Effector memory CD8-positive, alpha-beta T cell (primary cell): ENCODE data around the gene SUSD5.
"Not testable (repeated sequence)": the region's sequence is repeated elsewhere in the genome, so short reads cannot be mapped to it uniquely, and the experiment has no call there.

Experiments used
- ATAC-seq: fragments of 150-1000 bp; cut with Tn5 transposase; replicated peaks from 2 replicates; pipeline ENCODE4 v1.10.0; 2021; ENCODE audit warnings: mild to moderate bottlenecking, moderate library complexity
- DNase-seq, 3 experiments: peaks; one replicate each; pipeline ENCODE4 v3.0.0; 2021
- H3K27ac Mint-ChIP-seq, 2 donors: one replicate each; pipeline ENCODE4 v1.8.0; 2022; ENCODE audit warnings: mild to moderate bottlenecking in 2 of 2, mixed read lengths in 2 of 2, moderate library complexity in 2 of 2
- H3K27me3 Mint-ChIP-seq, 2 donors: one replicate each; pipeline ENCODE4 v1.8.0; 2022; ENCODE audit warnings: mixed read lengths in 2 of 2
- H3K36me3 Mint-ChIP-seq: one replicate; pipeline ENCODE4 v1.8.0; 2022; ENCODE audit warnings: mild to moderate bottlenecking, moderate library complexity, mixed read lengths; ENCODE audit not compliant: insufficient read depth
- H3K4me1 Mint-ChIP-seq, 2 donors: one replicate each; pipeline ENCODE4 v1.8.0; 2022; ENCODE audit warnings: low read depth in 2 of 2, mixed read lengths in 2 of 2
- H3K4me3 Mint-ChIP-seq, 2 donors: one replicate each; pipeline ENCODE4 v1.8.0; 2022; ENCODE audit warnings: mild to moderate bottlenecking in 2 of 2, mixed read lengths in 2 of 2, moderate library complexity in 2 of 2
- H3K9me3 Mint-ChIP-seq, 2 donors: one replicate each; pipeline ENCODE4 v1.8.0; 2022; ENCODE audit warnings: mixed read lengths in 2 of 2

Gene SUSD5

GRCh38 chr3:33219175-33219487 lies 521 bp upstream of the SUSD5 start:
- Mint-ChIP-seq H3K27ac (no peak overlapping the region), H3K36me3 (no peaks in the 10 kb centered on the region), H3K4me3 (no peak overlapping the region), H3K27me3 (peaks cover 34 to 62% of the 10 kb centered on the region in 2 donors), H3K9me3 (no peaks in the 10 kb centered on the region), H3K4me1 (no peaks in the 10 kb centered on the region)
- ATAC-seq (no peak), DNase-seq (no peak)

- H3K4me3 Mint-ChIP-seq = no peak overlapping the region
- no peaks in the 10 kb centered on the region for H3K36me3 Mint-ChIP-seq
- H3K27ac Mint-ChIP-seq = no peak overlapping the region
These were observed 654 bp downstream of the SUSD5 start for GRCh38 chr3:33217866-33218445.

GRCh38 chr3:33215739-33216138 lies 2.9 kb downstream of the SUSD5 start:
- ATAC-seq (no peak), DNase-seq (no peak)
- H3K27ac Mint-ChIP-seq = no peak overlapping the region
- H3K4me3 Mint-ChIP-seq = no peak overlapping the region
- H3K4me1 Mint-ChIP-seq = no peaks in the 10 kb centered on the region
- H3K9me3 Mint-ChIP-seq = no peaks in the 10 kb centered on the region
- peaks cover 33 to 73% of the 10 kb centered on the region in 2 donors for H3K27me3 Mint-ChIP-seq
- no peaks in the 10 kb centered on the region for H3K36me3 Mint-ChIP-seq

More at GRCh38 chr3:33217866-33218445, 654 bp downstream of the SUSD5 start:
- H3K4me1 Mint-ChIP-seq = no peaks in the 10 kb centered on the region
- no peaks in the 10 kb centered on the region for H3K9me3 Mint-ChIP-seq
- DNase-seq (no peak), ATAC-seq (no peak)
- H3K27me3 Mint-ChIP-seq = peaks cover 33 to 73% of the 10 kb centered on the region in 2 donors

GRCh38 chr3:33212406-33212805 lies 6.2 kb downstream of the SUSD5 start:
- H3K36me3 Mint-ChIP-seq = no peaks in the 10 kb centered on the region
- no peak overlapping the region for H3K27ac Mint-ChIP-seq
- no peaks in the 10 kb centered on the region for H3K4me1 Mint-ChIP-seq
- peaks cover 3 to 8% of the 10 kb centered on the region in 2 donors for H3K9me3 Mint-ChIP-seq
- ATAC-seq (no peak), DNase-seq (no peak)
- no peak overlapping the region for H3K4me3 Mint-ChIP-seq
- peaks cover 32 to 65% of the 10 kb centered on the region in 2 donors for H3K27me3 Mint-ChIP-seq

- Mint-ChIP-seq H3K4me3 (no peak overlapping the region), H3K27ac (no peak overlapping the region), H3K4me1 (no peaks in the 10 kb centered on the region), H3K36me3 (no peaks in the 10 kb centered on the region), H3K9me3 (peaks cover 3 to 8% of the 10 kb centered on the region in 2 donors), H3K27me3 (peaks cover 28 to 57% of the 10 kb centered on the region in 2 donors)
- ATAC-seq (no peak), DNase-seq (no peak)
These were observed 7.2 kb downstream of the SUSD5 start for GRCh38 chr3:33211444-33211843.

GRCh38 chr3:33209357-33209756 lies 9.3 kb downstream of the SUSD5 start:
- DNase-seq (no peak), ATAC-seq (no peak)
- Mint-ChIP-seq H3K27me3 (peaks cover 17 to 36% of the 10 kb centered on the region in 2 donors), H3K36me3 (no peaks in the 10 kb centered on the region), H3K9me3 (peaks cover 3 to 8% of the 10 kb centered on the region in 2 donors), H3K27ac (no peak overlapping the region), H3K4me1 (no peaks in the 10 kb centered on the region), H3K4me3 (no peak overlapping the region)

GRCh38 chr3:33202711-33203457 lies 15.7 kb downstream of the SUSD5 start:
- Mint-ChIP-seq H3K27ac (no peak overlapping the region), H3K9me3 (no peaks in the 10 kb centered on the region), H3K4me3 (no peak overlapping the region), H3K4me1 (no peaks in the 10 kb centered on the region), H3K36me3 (peaks cover 2% of the 10 kb centered on the region), H3K27me3 (peaks cover 5 to 19% of the 10 kb centered on the region in 2 donors)
- DNase-seq (no peak), ATAC-seq (no peak)

GRCh38 chr3:33201195-33201594 lies 17.4 kb downstream of the SUSD5 start:
- H3K9me3 Mint-ChIP-seq = no peaks in the 10 kb centered on the region
- peaks cover 5 to 19% of the 10 kb centered on the region in 2 donors for H3K27me3 Mint-ChIP-seq
- H3K27ac Mint-ChIP-seq = no peak overlapping the region
- DNase-seq = no peak
- peaks cover 2% of the 10 kb centered on the region for H3K36me3 Mint-ChIP-seq
- H3K4me1 Mint-ChIP-seq = no peaks in the 10 kb centered on the region
- no peak for ATAC-seq
- H3K4me3 Mint-ChIP-seq = no peak overlapping the region

- ATAC-seq = no peak
- Mint-ChIP-seq H3K4me1 (no peaks in the 10 kb centered on the region), H3K36me3 (peaks cover 2% of the 10 kb centered on the region), H3K4me3 (no peak overlapping the region), H3K9me3 (no peaks in the 10 kb centered on the region), H3K27me3 (peaks cover 8 to 14% of the 10 kb centered on the region in 2 donors), H3K27ac (no peak overlapping the region)
- DNase-seq = no peak
These were observed 22.1 kb downstream of the SUSD5 start for GRCh38 chr3:33196538-33196937.

- no peak for DNase-seq
- no peaks in the 10 kb centered on the region for H3K4me1 Mint-ChIP-seq
- no peaks in the 10 kb centered on the region for H3K9me3 Mint-ChIP-seq
- no peak overlapping the region for H3K4me3 Mint-ChIP-seq
- H3K36me3 Mint-ChIP-seq = no peaks in the 10 kb centered on the region
- no peak for ATAC-seq
- peaks cover 15 to 25% of the 10 kb centered on the region in 2 donors for H3K27me3 Mint-ChIP-seq
- no peak overlapping the region for H3K27ac Mint-ChIP-seq
These were observed 24.3 kb downstream of the SUSD5 start for GRCh38 chr3:33194303-33194702.

- DNase-seq (no peak), ATAC-seq (no peak)
- no peaks in the 10 kb centered on the region for H3K36me3 Mint-ChIP-seq
- no peaks in the 10 kb centered on the region for H3K4me1 Mint-ChIP-seq
- H3K9me3 Mint-ChIP-seq = peaks cover 0 to 2% of the 10 kb centered on the region in 2 donors
- no peak overlapping the region for H3K4me3 Mint-ChIP-seq
- peaks cover 36 to 38% of the 10 kb centered on the region in 2 donors for H3K27me3 Mint-ChIP-seq
- no peak overlapping the region for H3K27ac Mint-ChIP-seq
These were observed 31.3 kb downstream of the SUSD5 start for GRCh38 chr3:33187368-33187634.

GRCh38 chr3:33186524-33187367 lies 31.9 kb downstream of the SUSD5 start:
- no peak overlapping the region for H3K4me3 Mint-ChIP-seq
- no peak for DNase-seq
- no peak for ATAC-seq

GRCh38 chr3:33184863-33185262 lies 33.7 kb downstream of the SUSD5 start:
- H3K27me3 Mint-ChIP-seq = peaks cover 23 to 31% of the 10 kb centered on the region in 2 donors
- H3K27ac Mint-ChIP-seq = no peak overlapping the region
- no peak overlapping the region for H3K4me3 Mint-ChIP-seq
- no peaks in the 10 kb centered on the region for H3K36me3 Mint-ChIP-seq
- ATAC-seq (no peak), DNase-seq (no peak)
- peaks cover 0 to 2% of the 10 kb centered on the region in 2 donors for H3K9me3 Mint-ChIP-seq
- H3K4me1 Mint-ChIP-seq = no peaks in the 10 kb centered on the region

More at GRCh38 chr3:33186524-33187367, 31.9 kb downstream of the SUSD5 start:
- no peaks in the 10 kb centered on the region for H3K4me1 Mint-ChIP-seq
- H3K27me3 Mint-ChIP-seq = peaks cover 36 to 38% of the 10 kb centered on the region in 2 donors
- no peak overlapping the region for H3K27ac Mint-ChIP-seq
- no peaks in the 10 kb centered on the region for H3K36me3 Mint-ChIP-seq
- H3K9me3 Mint-ChIP-seq = peaks cover 0 to 2% of the 10 kb centered on the region in 2 donors

- not testable (repeated sequence) for ATAC-seq, H3K4me1 Mint-ChIP-seq, H3K4me3 Mint-ChIP-seq, H3K36me3 Mint-ChIP-seq, DNase-seq, H3K9me3 Mint-ChIP-seq, H3K27ac Mint-ChIP-seq
- H3K27me3 Mint-ChIP-seq = peaks cover 11 to 15% of the 10 kb centered on the region in 2 donors
These were observed 37.0 kb downstream of the SUSD5 start for GRCh38 chr3:33181641-33182040.
